Activated CD4-positive, alpha-beta T cell treated with anti-CD3 and anti-CD28 coated beads, Interleukin-2, amount 50 U/mL, for 1 hour (primary cell): ENCODE measurements around the gene LKAAEAR1.
A peak's percentile ranks its signal among the peaks of the same experiment; 100 is the strongest.

Experiments used
- DNase-seq: peaks from one replicate; pipeline ENCODE4 v3.0.0-alpha.2; 2020

Gene LKAAEAR1

DNA sequence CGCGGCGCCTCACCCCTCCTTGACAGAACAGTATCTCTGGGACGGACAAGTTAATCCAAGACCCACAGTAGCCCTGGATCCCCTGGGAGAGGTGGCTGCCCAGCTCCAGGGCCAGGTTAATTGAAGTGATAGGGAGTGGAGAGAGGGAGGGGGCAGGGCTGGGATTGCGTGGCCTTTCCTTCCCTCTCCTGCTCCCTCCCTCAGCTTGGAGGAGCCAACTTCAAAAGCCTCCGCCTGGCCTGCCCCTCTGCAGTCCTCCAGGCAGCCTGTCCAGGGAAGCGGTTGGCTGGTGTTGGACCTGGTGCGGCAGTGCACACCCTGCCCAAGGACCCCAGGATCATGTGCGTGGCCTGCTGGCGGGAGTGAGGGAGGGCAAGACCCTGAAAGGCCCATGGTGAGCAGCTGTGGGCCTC, 48.3 kb downstream of the LKAAEAR1 start, which contains the start of gene C20orf204:
TSS of gene C20orf204 (plus strand) at position 250 of the 413 bp plus-strand sequence. CDS start at position 392, 142 bp downstream.
- no peak for DNase-seq

DNA sequence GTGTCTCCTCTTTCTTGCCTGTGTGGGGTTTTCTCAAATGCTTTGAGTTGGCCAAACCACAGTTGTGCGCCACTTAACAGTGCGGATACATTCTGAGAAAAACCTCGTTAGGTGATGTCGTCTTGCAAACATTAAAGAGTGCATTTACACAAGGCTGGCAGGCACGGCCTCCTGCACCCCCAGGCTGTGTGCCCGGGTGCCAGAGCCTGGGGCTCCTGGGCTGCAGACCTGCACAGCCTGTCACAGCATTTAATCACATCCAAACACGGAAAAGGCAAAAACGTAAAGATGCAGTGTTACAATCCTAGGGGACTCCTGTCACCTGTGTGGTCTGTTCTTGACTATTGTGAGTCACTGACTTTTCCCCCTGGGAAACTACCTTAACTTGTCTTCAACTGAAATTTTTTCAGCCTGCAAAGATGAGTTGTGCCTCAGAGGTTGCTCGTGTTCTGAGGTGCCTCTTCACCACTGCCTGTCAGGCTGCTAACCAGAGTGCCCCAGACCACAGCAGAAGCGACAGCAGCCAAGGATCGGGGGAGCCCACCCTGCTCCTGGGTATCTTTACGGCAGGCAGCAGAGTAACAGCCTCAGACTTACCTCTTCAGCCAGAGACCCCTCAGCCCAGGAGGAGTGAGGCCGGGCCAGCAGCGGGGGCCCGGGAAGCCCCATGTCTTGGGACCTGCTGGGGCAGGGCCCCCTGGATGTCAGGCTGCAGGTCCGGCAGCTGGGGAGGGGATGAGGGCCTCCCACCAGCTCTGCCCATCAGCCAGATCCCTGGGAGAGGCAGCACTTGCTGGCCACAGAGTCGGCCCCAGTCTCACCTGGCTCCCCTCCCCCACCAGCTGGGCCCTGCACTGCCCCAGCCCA, 48.9 kb downstream of the LKAAEAR1 start:
- peak; percentile 30 for DNase-seq

DNA sequence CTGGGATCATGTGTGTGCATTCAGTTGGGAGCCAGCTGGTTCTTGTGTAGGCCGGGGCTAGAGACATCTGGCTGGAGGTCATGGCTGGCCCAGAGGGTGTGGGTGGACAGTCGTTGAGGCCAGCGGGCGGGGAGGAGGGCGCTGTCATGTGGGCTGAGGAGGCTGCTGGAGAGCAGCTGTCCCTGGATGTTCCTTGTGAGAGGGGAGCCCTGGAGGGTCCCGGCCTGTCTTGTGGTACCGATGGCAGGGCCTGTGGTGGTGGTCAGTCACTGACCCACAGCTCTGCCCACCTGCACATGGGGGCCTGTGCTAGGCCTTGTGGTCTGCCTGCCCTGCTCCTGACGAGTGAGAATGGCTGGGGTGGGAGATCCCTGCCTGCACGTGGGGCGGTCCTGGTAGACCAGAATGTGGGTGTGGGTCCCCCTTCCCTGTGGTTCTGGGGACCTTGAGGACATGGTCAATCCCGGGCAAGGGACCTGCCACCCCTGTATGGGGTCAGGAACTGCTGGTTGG, 50.2 kb downstream of the LKAAEAR1 start:
- no peak for DNase-seq
